ENCODE data around the gene NXPH3.

DNA sequence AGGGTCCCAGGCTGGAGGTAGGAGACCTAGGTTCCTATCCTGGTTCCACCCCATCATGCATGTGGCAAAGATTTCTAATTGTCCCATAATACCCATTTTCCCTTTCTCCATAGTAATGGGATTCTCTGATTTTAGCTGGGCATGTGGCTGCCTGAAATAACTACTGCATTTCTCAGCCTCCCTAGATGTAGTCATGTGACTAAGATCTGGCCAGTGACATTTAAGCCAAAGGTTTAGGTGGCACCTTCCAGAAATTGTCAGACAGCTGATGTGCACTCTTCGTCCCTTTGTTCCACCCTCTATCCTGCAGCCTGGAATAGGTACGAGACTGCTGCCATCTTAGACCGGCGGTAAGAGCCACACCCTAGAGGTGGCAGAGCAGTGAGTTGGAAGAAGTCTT is 8.2 kb downstream of the NXPH3 start:
- TF ChIP-seq, protein P1, sequence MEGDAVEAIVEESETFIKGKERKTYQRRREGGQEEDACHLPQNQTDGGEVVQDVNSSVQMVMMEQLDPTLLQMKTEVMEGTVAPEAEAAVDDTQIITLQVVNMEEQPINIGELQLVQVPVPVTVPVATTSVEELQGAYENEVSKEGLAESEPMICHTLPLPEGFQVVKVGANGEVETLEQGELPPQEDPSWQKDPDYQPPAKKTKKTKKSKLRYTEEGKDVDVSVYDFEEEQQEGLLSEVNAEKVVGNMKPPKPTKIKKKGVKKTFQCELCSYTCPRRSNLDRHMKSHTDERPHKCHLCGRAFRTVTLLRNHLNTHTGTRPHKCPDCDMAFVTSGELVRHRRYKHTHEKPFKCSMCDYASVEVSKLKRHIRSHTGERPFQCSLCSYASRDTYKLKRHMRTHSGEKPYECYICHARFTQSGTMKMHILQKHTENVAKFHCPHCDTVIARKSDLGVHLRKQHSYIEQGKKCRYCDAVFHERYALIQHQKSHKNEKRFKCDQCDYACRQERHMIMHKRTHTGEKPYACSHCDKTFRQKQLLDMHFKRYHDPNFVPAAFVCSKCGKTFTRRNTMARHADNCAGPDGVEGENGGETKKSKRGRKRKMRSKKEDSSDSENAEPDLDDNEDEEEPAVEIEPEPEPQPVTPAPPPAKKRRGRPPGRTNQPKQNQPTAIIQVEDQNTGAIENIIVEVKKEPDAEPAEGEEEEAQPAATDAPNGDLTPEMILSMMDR (IDR thresholded peaks at IDR 0.05; ENCODE audit: low read length): no peak
- TF ChIP-seq EZH2 (optimal IDR thresholded peaks at IDR 0.05; ENCODE audit: low read depth, low read length) (no peak), EZH2phosphoT487 (IDR thresholded peaks at IDR 0.05; ENCODE audit: low read length) (no peak)
